ENCODE data around the gene OR1L8. TPM values are rescaled to one million over a fixed set of nuclear protein-coding genes. Genes with fewer than 3 reads are reported as not detected.

Gene OR1L8
- total and polyA plus RNA-seq, 2 donors (not counting 3 experiments of a cell fraction or from before 2014, with no cell fraction given) = 0.15 to 1.8 TPM

- no peak within 1 kb of the TSS for H3K9ac ChIP-seq (replicated peaks; ENCODE audit: extremely low read depth, insufficient read depth, low read length)
- no peaks in the 10 kb centered on the region for H3K9me1 ChIP-seq (replicated peaks; ENCODE audit: control insufficient read depth, extremely low read depth, insufficient read depth, low read length)
- H3K27ac ChIP-seq (ENCODE audit: insufficient read depth, low read depth, low read length) = no peak within 1 kb of the TSS
- H3K36me3 ChIP-seq (ENCODE audit: control insufficient read depth in 2 of 2, extremely low read depth in 1 of 2, insufficient read depth in 2 of 2, low read length in 2 of 2) = no peaks in the 10 kb centered on the region
- no peaks in the 10 kb centered on the region for H4K20me1 ChIP-seq (replicated peaks; ENCODE audit: control insufficient read depth, extremely low read depth, insufficient read depth, low read length)
- H3K9me3 ChIP-seq (replicated peaks; ENCODE audit: control insufficient read depth, insufficient read depth, low read length) = no peaks in the 10 kb centered on the region
- BruUV-seq (replicated peaks) = no TSS peak
- no peaks in the 10 kb centered on the region for H3K79me2 ChIP-seq (ENCODE audit: control insufficient read depth, insufficient read depth, low read length)
- DNase-seq (ENCODE audit: low read depth, low spot score) (no peak), FAIRE-seq (no peak)
- dilution Hi-C loops (cut with MboI; ENCODE audit: extremely low pct_ligation_motif_present, low sequenced_read_pairs) = no loop called here
- ChIA-PET CTCF (interaction anchor here (1.3 to 1.9 kb wide), 2 partner anchors 12 to 54 kb away, joined by 3 to 6 read pairs; no protein-coding TSS in a partner anchor), POLR2A (no interaction called here)
- no peaks in the 10 kb centered on the region for H3K4me1 ChIP-seq (ENCODE audit: control insufficient read depth, extremely low read depth, insufficient read depth, low read length)
- H2AFZ ChIP-seq (ENCODE audit: low read depth, low read length) = no peak within 1 kb of the TSS
- H3K27me3 ChIP-seq (ENCODE audit: control insufficient read depth in 2 of 2, insufficient read depth in 2 of 2, low read length in 2 of 2) = peaks cover 2 to 6% of the 10 kb centered on the region in 2 experiments
- H3K4me2 ChIP-seq (ENCODE audit: insufficient read depth, low read length) = no peak within 1 kb of the TSS
- intact Hi-C loops (cut with micrococcal nuclease) = no loop called here
- TF ChIP-seq POLR2AphosphoS5 (IDR thresholded peaks at IDR 0.05; ENCODE audit: insufficient read depth, low read depth, low read length) (no peak), GATA2 (IDR thresholded peaks at IDR 0.05; ENCODE audit: insufficient read depth, insufficient read length, low read depth, low read length) (no peak), EZH2 (IDR thresholded peaks at IDR 0.05; ENCODE audit: borderline replicate concordance, low read depth, low read length, severe bottlenecking) (no peak), MAX (IDR thresholded peaks at IDR 0.05; ENCODE audit: insufficient read depth, insufficient read length) (no peak), FOS (IDR thresholded peaks at IDR 0.05; ENCODE audit: borderline replicate concordance, insufficient read depth, low read length) (no peak), CTCF (IDR thresholded peaks at IDR 0.05; ENCODE audit: extremely low read depth in 1 of 2, insufficient read depth in 1 of 2, low read depth in 1 of 2, low read length in 2 of 2) (no peak), POLR2A (IDR thresholded peaks at IDR 0.05; ENCODE audit: low read depth, low read length) (no peak), JUN (IDR thresholded peaks at IDR 0.05; ENCODE audit: borderline replicate concordance, insufficient read depth, insufficient read length, low read depth) (no peak), MYC (IDR thresholded peaks at IDR 0.05; ENCODE audit: low read depth, low read length) (no peak)
- no peak within 1 kb of the TSS for H3K4me3 ChIP-seq (replicated peaks in 1 of 3; ENCODE audit: insufficient read depth in 1 of 3, low read depth in 1 of 3, low read length in 3 of 3)
Observed at GRCh38 chr9:122552812-122553211, 30.4 kb downstream of the OR1L8 start, which contains the start of gene OR1N2. OR1N2 (plus strand) TSS chr9:122553112; CDS start chr9:122553212, 100 bp downstream.

Measured in endothelial cell of umbilical vein (primary cell).